HL-60 (cell line): ENCODE data around the gene TNNT1.

ENCODE experiments used
- DNase-seq, 2 experiments: peaks; one replicate each; pipeline ENCODE4 v3.0.0-alpha.2; 2010 to 2020; ENCODE audit warnings: low read depth in 1 of 2, low spot score in 1 of 2
- H3K27ac ChIP-seq: fragments of 250-450 bp; sonication (Bioruptor Pico); replicated peaks from 2 replicates; pipeline ENCODE4 v1.5.1; 2020; ENCODE audit warnings: mild to moderate bottlenecking, moderate library complexity
- H3K27me3 ChIP-seq: fragments of 250-450 bp; sonication (Bioruptor Pico); 2 replicates; pipeline ENCODE4 v1.5.1; 2021; ENCODE audit warnings: mild to moderate bottlenecking, moderate library complexity; ENCODE audit not compliant: insufficient read depth, poor library complexity, severe bottlenecking
- H3K4me3 ChIP-seq: replicated peaks from 2 replicates; pipeline ENCODE4 v1.5.1; 2011; ENCODE audit warnings: mild to moderate bottlenecking, control low read depth, low read length; ENCODE audit not compliant: insufficient read depth
- GABPA ChIP-seq: IDR thresholded peaks from 2 replicates; pipeline ENCODE4 v1.6.1; 2012; ENCODE audit warnings: low read depth
- POLR2AphosphoS5 ChIP-seq: IDR thresholded peaks from 2 replicates; pipeline ENCODE4 v1.6.1; 2012; ENCODE audit warnings: low read depth
- SPI1 ChIP-seq: IDR thresholded peaks from 2 replicates; pipeline ENCODE4 v1.6.1; 2012; ENCODE audit warnings: low read depth, mild to moderate bottlenecking, borderline replicate concordance
- TF ChIP-seq, protein P1 (sequence below): IDR thresholded peaks from one replicate; pipeline ENCODE4 v1.5.1; 2011; ENCODE audit warnings: low read length, control low read depth, inconsistent platforms; ENCODE audit not compliant: insufficient read depth
- TF ChIP-seq, protein P2 (sequence below): IDR thresholded peaks from 2 replicates; pipeline ENCODE4 v1.6.1; 2012; ENCODE audit warnings: low read depth; ENCODE audit not compliant: insufficient replicate concordance

TNNT1 gene

DNA sequence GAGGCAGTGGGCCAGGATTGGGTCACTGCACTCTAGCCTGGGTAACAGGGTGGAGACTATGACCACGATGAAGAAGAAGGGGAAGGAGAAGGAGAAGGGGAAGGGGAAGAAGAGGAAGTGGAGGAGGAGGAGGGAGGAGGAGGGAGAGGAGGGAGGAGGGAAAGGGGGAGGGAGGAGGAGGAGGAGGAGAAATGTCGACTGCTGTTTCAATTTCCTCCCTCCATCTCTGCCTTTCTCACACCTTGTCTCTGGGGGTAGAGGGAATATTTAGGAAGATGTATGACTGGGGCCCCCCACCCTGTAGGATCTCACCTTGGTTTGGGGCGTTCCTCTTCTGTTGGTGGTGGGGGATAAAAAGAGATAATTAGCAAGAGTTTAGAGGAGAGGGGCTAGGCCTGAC, 3.8 kb downstream of the TNNT1 start:
- TF ChIP-seq SPI1, result peak; percentile 89
- TF ChIP-seq, protein P1, sequence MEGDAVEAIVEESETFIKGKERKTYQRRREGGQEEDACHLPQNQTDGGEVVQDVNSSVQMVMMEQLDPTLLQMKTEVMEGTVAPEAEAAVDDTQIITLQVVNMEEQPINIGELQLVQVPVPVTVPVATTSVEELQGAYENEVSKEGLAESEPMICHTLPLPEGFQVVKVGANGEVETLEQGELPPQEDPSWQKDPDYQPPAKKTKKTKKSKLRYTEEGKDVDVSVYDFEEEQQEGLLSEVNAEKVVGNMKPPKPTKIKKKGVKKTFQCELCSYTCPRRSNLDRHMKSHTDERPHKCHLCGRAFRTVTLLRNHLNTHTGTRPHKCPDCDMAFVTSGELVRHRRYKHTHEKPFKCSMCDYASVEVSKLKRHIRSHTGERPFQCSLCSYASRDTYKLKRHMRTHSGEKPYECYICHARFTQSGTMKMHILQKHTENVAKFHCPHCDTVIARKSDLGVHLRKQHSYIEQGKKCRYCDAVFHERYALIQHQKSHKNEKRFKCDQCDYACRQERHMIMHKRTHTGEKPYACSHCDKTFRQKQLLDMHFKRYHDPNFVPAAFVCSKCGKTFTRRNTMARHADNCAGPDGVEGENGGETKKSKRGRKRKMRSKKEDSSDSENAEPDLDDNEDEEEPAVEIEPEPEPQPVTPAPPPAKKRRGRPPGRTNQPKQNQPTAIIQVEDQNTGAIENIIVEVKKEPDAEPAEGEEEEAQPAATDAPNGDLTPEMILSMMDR, result no peak
- H3K27me3 ChIP-seq, result peaks cover 17% of the 10 kb centered on the region
- peak overlapping the region; percentile 60 for H3K27ac ChIP-seq
- H3K4me3 ChIP-seq, result no peak overlapping the region
- peak; percentile 71 to 80 for DNase-seq

DNA sequence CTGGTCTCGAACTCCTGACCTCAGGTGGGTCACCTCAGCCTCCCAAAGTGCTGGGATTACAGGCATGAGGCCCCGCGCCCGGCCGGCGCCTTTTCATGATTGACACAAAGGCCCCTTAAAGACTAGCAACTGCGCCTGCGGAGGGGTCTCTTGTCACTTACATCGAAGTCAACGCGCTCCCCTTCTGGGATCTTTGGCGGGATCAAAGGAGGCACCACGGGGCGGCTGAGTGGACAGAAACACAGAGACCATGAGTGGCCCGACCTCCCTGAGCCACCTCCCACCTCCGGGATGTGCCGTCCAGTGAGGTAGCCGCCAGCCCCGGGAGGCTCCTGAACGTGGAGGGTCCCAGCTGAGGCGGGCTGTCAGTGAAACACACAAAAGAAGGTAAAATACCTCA, 7.3 kb downstream of the TNNT1 start:
- Histone ChIP-seq H3K27me3 (peaks cover 15% of the 10 kb centered on the region), H3K27ac (no peak overlapping the region), H3K4me3 (no peak overlapping the region)
- DNase-seq, result no peak
- TF ChIP-seq, protein P2, sequence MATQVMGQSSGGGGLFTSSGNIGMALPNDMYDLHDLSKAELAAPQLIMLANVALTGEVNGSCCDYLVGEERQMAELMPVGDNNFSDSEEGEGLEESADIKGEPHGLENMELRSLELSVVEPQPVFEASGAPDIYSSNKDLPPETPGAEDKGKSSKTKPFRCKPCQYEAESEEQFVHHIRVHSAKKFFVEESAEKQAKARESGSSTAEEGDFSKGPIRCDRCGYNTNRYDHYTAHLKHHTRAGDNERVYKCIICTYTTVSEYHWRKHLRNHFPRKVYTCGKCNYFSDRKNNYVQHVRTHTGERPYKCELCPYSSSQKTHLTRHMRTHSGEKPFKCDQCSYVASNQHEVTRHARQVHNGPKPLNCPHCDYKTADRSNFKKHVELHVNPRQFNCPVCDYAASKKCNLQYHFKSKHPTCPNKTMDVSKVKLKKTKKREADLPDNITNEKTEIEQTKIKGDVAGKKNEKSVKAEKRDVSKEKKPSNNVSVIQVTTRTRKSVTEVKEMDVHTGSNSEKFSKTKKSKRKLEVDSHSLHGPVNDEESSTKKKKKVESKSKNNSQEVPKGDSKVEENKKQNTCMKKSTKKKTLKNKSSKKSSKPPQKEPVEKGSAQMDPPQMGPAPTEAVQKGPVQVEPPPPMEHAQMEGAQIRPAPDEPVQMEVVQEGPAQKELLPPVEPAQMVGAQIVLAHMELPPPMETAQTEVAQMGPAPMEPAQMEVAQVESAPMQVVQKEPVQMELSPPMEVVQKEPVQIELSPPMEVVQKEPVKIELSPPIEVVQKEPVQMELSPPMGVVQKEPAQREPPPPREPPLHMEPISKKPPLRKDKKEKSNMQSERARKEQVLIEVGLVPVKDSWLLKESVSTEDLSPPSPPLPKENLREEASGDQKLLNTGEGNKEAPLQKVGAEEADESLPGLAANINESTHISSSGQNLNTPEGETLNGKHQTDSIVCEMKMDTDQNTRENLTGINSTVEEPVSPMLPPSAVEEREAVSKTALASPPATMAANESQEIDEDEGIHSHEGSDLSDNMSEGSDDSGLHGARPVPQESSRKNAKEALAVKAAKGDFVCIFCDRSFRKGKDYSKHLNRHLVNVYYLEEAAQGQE, result no peak
- no peak for TF ChIP-seq SPI1
- TF ChIP-seq, protein P1, result no peak
- TF ChIP-seq POLR2AphosphoS5, result no peak
- no peak for TF ChIP-seq GABPA

DNA sequence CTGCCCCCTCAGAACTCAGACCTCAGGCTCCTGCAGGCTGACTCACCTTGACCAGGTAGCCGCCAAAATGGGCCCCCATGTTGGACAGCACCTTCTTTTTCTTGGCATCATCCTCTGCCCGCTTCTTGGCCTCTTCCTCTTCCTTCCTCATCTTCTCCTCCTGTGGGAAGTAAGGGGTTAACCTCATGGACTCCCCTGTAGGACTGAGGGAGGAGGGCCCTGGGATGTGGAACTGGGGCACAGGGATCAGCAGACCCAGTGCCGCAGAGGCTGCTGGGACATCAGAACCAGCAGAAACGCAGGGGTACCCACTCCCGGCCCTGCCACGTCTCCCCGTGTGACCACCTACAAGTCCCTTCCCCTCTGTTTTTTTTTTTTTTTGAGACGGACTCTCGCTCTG, 11.1 kb downstream of the TNNT1 start:
- Histone ChIP-seq H3K27me3 (peaks cover 17% of the 10 kb centered on the region), H3K4me3 (no peak overlapping the region)
- TF ChIP-seq SPI1, result no peak
- TF ChIP-seq, protein P2, result no peak
- no peak for TF ChIP-seq GABPA
- TF ChIP-seq, protein P1, result no peak
- TF ChIP-seq POLR2AphosphoS5, result no peak

DNA sequence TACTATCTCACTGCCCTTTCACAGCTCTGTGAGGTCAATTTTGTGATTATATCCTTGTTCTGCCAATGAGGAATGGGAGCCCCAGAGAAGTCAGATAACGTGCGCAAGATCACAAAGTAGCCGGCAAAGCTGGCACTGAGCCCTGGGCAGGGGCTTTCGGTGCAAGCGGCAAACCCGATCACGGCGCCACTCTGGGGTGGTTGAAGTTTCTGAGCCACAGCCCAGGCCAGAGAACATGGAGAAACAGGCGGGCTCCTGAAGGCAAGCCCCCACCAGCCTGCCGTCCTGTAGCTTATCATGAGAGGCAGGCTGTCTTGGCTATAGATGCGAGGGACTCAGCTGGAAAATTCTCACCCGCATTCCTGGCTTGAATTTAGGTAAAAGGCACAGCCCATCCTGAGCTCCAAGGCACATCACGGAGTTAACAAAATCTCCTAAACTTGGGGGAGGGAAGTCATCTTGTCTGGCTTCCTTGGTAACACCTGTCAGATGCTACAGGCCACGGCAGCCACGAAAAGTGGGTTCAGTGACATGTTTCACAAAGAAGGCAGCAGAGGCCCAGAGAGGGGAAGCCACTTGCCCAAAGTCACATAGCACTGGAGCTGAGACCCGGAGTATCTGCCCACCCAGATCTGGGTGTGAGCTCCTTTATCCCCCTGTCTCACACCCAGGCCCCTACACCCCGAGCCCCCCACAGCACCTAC, 12.5 kb downstream of the TNNT1 start:
- no peak for DNase-seq
- Histone ChIP-seq H3K4me3 (no peak overlapping the region), H3K27me3 (peaks cover 8% of the 10 kb centered on the region), H3K27ac (no peak overlapping the region)
- TF ChIP-seq GABPA, result no peak
- no peak for TF ChIP-seq SPI1
- TF ChIP-seq, protein P1, result no peak
- TF ChIP-seq, protein P2, result no peak
- TF ChIP-seq POLR2AphosphoS5, result no peak

More for the DNA sequence above, 11.1 kb downstream of the TNNT1 start:
- no peak overlapping the region for H3K27ac ChIP-seq
- DNase-seq, result no peak
